Measurements from ENCODE around the gene NRSN2.

DNA sequence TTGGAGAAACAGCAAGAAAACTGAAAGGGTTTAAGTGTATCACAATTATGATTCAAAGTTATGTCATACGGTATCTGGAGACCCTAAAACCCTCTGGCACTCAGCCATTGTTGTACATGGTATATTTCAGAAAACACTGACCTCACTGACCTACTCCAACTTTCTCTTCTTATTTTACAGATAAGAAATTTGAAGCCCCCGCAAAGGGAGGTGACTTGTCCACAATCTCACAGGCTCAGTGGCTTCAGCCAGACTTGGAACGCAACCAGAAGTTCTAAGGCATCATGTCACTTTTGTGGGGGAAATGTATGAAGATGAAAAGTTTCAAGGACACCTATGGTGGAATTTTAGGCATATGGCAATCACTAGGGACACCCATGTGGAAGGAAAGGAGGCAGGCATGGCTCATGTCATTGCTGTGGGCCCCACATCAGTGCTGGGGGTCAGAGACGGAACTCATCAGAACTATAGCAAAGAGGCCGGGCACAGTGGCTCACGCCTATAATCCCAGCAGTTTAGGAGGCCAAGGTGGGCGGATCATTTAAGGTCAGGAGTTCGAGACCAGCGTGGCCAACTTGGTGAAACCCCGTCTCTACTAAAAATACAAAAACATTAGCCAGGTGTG is 28.5 kb downstream of the NRSN2 start:
- no peak for TF ChIP-seq POLR2A (IDR thresholded peaks at IDR 0.05)
- no peak for TF ChIP-seq CTCF (IDR thresholded peaks at IDR 0.05)
